ENCODE results near the gene FHOD3. TPM values are rescaled to one million over a fixed set of nuclear protein-coding genes. Genes with fewer than 3 reads are reported as not detected.
"Not testable (repeated sequence)": the region's sequence is repeated elsewhere in the genome, so short reads cannot be mapped to it uniquely, and the experiment has no call there.

Gene FHOD3
- total RNA-seq, 1 experiment from 2014 or later, result 0.10 TPM

- Histone ChIP-seq H3K36me3 (no peaks in the 10 kb centered on the region), H3K4me3 (no peak overlapping the region), H3K9me3 (replicated peaks) (no peaks in the 10 kb centered on the region), H3K4me1 (no peaks in the 10 kb centered on the region), H3K27ac (no peak overlapping the region), H3K27me3 (no peaks in the 10 kb centered on the region)
- no peak for DNase-seq
Measured at GRCh38 chr18:36340246-36340645, 42.7 kb downstream of the FHOD3 start.

- Histone ChIP-seq H3K27ac (no peak overlapping the region), H3K36me3 (no peaks in the 10 kb centered on the region), H3K4me3 (no peak overlapping the region), H3K4me1 (no peaks in the 10 kb centered on the region), H3K27me3 (no peaks in the 10 kb centered on the region), H3K9me3 (replicated peaks) (no peaks in the 10 kb centered on the region)
- no peak for DNase-seq
Measured at GRCh38 chr18:36341944-36342343, 44.4 kb downstream of the FHOD3 start.

- no peak overlapping the region for H3K4me3 ChIP-seq
- H3K36me3 ChIP-seq, result no peaks in the 10 kb centered on the region
- DNase-seq, result no peak
- no peaks in the 10 kb centered on the region for H3K27me3 ChIP-seq
- H3K27ac ChIP-seq, result no peak overlapping the region
- H3K4me1 ChIP-seq, result no peaks in the 10 kb centered on the region
- H3K9me3 ChIP-seq (replicated peaks), result no peaks in the 10 kb centered on the region
Measured at GRCh38 chr18:36348331-36348730, 50.8 kb downstream of the FHOD3 start.

GRCh38 chr18:36348971-36349417 is 51.5 kb downstream of the FHOD3 start:
- Histone ChIP-seq H3K27me3 (no peaks in the 10 kb centered on the region), H3K27ac (no peak overlapping the region), H3K9me3 (replicated peaks) (no peaks in the 10 kb centered on the region), H3K36me3 (no peaks in the 10 kb centered on the region), H3K4me1 (no peaks in the 10 kb centered on the region), H3K4me3 (no peak overlapping the region)
- no peak for DNase-seq

GRCh38 chr18:36349552-36349951 is 52.0 kb downstream of the FHOD3 start:
- H3K4me3 ChIP-seq, result no peak overlapping the region
- DNase-seq, result no peak
- no peaks in the 10 kb centered on the region for H3K27me3 ChIP-seq
- H3K27ac ChIP-seq, result no peak overlapping the region
- no peaks in the 10 kb centered on the region for H3K9me3 ChIP-seq (replicated peaks)
- no peaks in the 10 kb centered on the region for H3K36me3 ChIP-seq
- H3K4me1 ChIP-seq, result no peaks in the 10 kb centered on the region

GRCh38 chr18:36350251-36350651 is 52.7 kb downstream of the FHOD3 start:
- Histone ChIP-seq H3K36me3 (no peaks in the 10 kb centered on the region), H3K9me3 (replicated peaks) (no peaks in the 10 kb centered on the region), H3K27me3 (no peaks in the 10 kb centered on the region)

GRCh38 chr18:36350839-36351469 is 53.4 kb downstream of the FHOD3 start:
- Histone ChIP-seq H3K27me3 (no peaks in the 10 kb centered on the region), H3K27ac (no peak overlapping the region), H3K36me3 (no peaks in the 10 kb centered on the region), H3K4me1 (no peaks in the 10 kb centered on the region), H3K4me3 (no peak overlapping the region), H3K9me3 (replicated peaks) (no peaks in the 10 kb centered on the region)
- DNase-seq, result no peak

More at GRCh38 chr18:36350251-36350651, 52.7 kb downstream of the FHOD3 start:
- Histone ChIP-seq H3K4me3 (no peak overlapping the region), H3K4me1 (no peaks in the 10 kb centered on the region), H3K27ac (no peak overlapping the region)
- DNase-seq, result no peak

GRCh38 chr18:36352384-36352783 is 54.9 kb downstream of the FHOD3 start:
- no peaks in the 10 kb centered on the region for H3K4me1 ChIP-seq
- no peak for DNase-seq
- no peaks in the 10 kb centered on the region for H3K9me3 ChIP-seq (replicated peaks)
- no peaks in the 10 kb centered on the region for H3K27me3 ChIP-seq
- H3K4me3 ChIP-seq, result no peak overlapping the region
- no peak overlapping the region for H3K27ac ChIP-seq
- no peaks in the 10 kb centered on the region for H3K36me3 ChIP-seq

GRCh38 chr18:36354989-36355388 is 57.5 kb downstream of the FHOD3 start:
- Histone ChIP-seq H3K27me3 (no peaks in the 10 kb centered on the region), H3K4me3 (no peak overlapping the region), H3K36me3 (no peaks in the 10 kb centered on the region), H3K4me1 (no peaks in the 10 kb centered on the region), H3K9me3 (replicated peaks) (no peaks in the 10 kb centered on the region), H3K27ac (no peak overlapping the region)
- no peak for DNase-seq

GRCh38 chr18:36355511-36355910 is 58.0 kb downstream of the FHOD3 start:
- DNase-seq, result no peak
- no peaks in the 10 kb centered on the region for H3K9me3 ChIP-seq (replicated peaks)
- H3K27ac ChIP-seq, result no peak overlapping the region
- H3K4me1 ChIP-seq, result no peaks in the 10 kb centered on the region
- no peaks in the 10 kb centered on the region for H3K27me3 ChIP-seq
- no peaks in the 10 kb centered on the region for H3K36me3 ChIP-seq
- H3K4me3 ChIP-seq, result no peak overlapping the region

GRCh38 chr18:36356741-36357140 is 59.2 kb downstream of the FHOD3 start:
- H3K9me3 ChIP-seq (replicated peaks); H3K36me3 ChIP-seq; H3K27ac ChIP-seq; H3K27me3 ChIP-seq; DNase-seq; H3K4me3 ChIP-seq; H3K4me1 ChIP-seq: not testable (repeated sequence)

- no peak overlapping the region for H3K27ac ChIP-seq
- H3K4me3 ChIP-seq, result no peak overlapping the region
- no peaks in the 10 kb centered on the region for H3K9me3 ChIP-seq (replicated peaks)
- DNase-seq, result no peak
- no peaks in the 10 kb centered on the region for H3K27me3 ChIP-seq
- H3K4me1 ChIP-seq, result no peaks in the 10 kb centered on the region
- no peaks in the 10 kb centered on the region for H3K36me3 ChIP-seq
Measured at GRCh38 chr18:36358141-36358540, 60.6 kb downstream of the FHOD3 start.

- no peaks in the 10 kb centered on the region for H3K9me3 ChIP-seq (replicated peaks)
- H3K4me3 ChIP-seq, result no peak overlapping the region
- no peaks in the 10 kb centered on the region for H3K27me3 ChIP-seq
- H3K27ac ChIP-seq, result no peak overlapping the region
- no peak for DNase-seq
- H3K36me3 ChIP-seq, result no peaks in the 10 kb centered on the region
- H3K4me1 ChIP-seq, result no peaks in the 10 kb centered on the region
Measured at GRCh38 chr18:36360256-36360909, 62.9 kb downstream of the FHOD3 start.

- DNase-seq, result no peak
- H3K4me3 ChIP-seq, result no peak overlapping the region
- no peaks in the 10 kb centered on the region for H3K27me3 ChIP-seq
- no peaks in the 10 kb centered on the region for H3K9me3 ChIP-seq (replicated peaks)
- no peak overlapping the region for H3K27ac ChIP-seq
- H3K36me3 ChIP-seq, result no peaks in the 10 kb centered on the region
- no peaks in the 10 kb centered on the region for H3K4me1 ChIP-seq
Measured at GRCh38 chr18:36364911-36365624, 67.6 kb downstream of the FHOD3 start.
